Measurements from ENCODE around the gene MKX. TPM values are rescaled to one million over a fixed set of nuclear protein-coding genes. Genes with fewer than 3 reads are reported as not detected.

The MKX gene
- total RNA-seq, 4 donors from 2014 or later = 0.84 to 1.3 (median 1.1) TPM

DNA sequence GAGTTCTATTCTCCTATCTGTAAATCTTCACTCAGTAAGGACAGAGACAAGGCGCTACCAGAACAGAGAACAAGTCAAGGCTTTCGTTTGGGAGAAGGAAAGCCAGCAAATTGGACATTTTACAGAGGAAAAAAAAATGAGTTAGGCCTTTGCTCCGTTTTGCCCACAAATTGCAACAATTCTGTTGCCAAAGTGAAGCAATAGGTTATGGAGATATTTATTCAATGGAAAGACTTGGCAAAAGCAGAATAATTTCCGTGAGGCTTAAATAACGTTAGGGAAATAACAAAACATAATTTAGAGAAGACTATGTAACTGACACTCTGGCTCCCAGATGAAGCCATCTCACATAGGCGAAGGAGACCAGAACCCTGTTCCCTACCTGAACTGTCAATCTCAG is 67.5 kb downstream of the MKX start:
- intact Hi-C loops (cut with DNase I; ENCODE audit: low total_unique reads) = no loop called here
- DNase-seq (ENCODE audit: low spot score in 2 of 2) = no peak
- TF ChIP-seq POLR2A (IDR thresholded peaks at IDR 0.05) = no peak
- TF ChIP-seq, protein P1, sequence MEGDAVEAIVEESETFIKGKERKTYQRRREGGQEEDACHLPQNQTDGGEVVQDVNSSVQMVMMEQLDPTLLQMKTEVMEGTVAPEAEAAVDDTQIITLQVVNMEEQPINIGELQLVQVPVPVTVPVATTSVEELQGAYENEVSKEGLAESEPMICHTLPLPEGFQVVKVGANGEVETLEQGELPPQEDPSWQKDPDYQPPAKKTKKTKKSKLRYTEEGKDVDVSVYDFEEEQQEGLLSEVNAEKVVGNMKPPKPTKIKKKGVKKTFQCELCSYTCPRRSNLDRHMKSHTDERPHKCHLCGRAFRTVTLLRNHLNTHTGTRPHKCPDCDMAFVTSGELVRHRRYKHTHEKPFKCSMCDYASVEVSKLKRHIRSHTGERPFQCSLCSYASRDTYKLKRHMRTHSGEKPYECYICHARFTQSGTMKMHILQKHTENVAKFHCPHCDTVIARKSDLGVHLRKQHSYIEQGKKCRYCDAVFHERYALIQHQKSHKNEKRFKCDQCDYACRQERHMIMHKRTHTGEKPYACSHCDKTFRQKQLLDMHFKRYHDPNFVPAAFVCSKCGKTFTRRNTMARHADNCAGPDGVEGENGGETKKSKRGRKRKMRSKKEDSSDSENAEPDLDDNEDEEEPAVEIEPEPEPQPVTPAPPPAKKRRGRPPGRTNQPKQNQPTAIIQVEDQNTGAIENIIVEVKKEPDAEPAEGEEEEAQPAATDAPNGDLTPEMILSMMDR (IDR thresholded peaks at IDR 0.05) = no peak
- H3K4me3 ChIP-seq (ENCODE audit: low read depth, poor library complexity, severe bottlenecking) = no peak overlapping the region
- 64 to 69% methylated on average over 6 of the region's 6 CpGs for WGBS, 2 donors

DNA sequence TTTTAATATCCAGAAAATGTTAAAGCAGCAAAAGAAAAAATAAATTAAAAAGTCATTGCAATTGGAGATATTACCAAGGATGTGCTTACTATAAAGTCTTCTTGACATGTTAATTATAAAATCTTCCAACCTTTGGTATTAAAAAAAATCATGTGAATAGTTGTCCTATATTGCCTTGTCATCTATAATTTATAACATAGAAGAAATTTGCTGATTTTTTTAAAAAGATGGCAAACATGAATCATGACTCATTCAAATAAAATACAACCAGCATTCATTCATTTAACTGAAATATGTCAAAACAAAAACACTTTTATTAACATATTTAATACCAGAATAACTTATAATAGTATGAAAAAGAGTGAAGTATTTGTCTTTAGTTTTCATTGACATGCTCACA is 72.6 kb downstream of the MKX start:
- H3K4me3 ChIP-seq (ENCODE audit: low read depth, poor library complexity, severe bottlenecking) = no peak overlapping the region
- TF ChIP-seq POLR2A (IDR thresholded peaks at IDR 0.05) = no peak
- no peak for DNase-seq (ENCODE audit: low spot score in 2 of 2)
- intact Hi-C loops (cut with DNase I; ENCODE audit: low total_unique reads) = no loop called here

DNA sequence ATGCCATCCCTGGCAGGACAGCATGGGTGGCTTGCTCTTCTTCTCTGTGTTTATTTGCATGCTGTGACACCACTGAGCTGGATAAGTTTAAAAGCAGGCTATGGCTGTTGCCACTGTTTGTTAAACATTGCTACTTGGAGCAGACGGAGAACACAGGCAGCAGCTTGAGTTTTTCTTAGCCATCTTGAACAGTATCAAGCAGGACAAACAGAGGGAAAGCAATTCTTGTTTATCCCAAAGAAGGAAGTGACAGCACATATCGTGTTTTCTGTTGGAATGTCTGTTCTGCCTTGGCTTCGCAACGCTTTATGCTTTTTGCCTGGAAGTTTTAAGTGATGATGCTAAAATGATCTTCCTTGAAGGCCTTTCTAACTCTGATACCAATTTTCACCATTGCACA is 73.8 kb downstream of the MKX start:
- no peak overlapping the region for H3K4me3 ChIP-seq (ENCODE audit: low read depth, poor library complexity, severe bottlenecking)
- DNase-seq (ENCODE audit: low spot score in 2 of 2) = no peak
- WGBS, 2 donors = 82 to 94% methylated on average over 4 of the region's 4 CpGs
- no peak for TF ChIP-seq POLR2A (IDR thresholded peaks at IDR 0.05)
- TF ChIP-seq, protein P1 (IDR thresholded peaks at IDR 0.05) = no peak
- intact Hi-C loops (cut with DNase I; ENCODE audit: low total_unique reads) = no loop called here

DNA sequence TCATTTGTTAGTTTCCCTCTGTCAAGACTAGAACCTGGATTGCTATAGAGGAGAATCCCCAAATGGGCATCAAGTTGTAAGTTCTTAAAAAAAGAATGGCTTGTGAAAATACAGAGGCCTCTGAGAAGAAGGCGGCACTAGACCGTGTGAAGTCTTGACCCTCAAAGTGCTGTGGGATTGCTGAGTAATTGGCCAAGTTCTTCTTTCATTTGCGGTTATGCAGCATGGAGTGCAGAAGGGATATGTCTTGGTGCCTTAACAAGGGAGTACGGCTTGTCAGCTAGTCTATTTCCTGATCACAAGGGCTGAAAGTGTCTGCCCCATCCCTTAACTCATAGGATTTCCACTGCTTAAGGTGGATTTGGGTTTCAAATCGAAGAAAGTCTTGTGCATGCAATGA is 81.2 kb downstream of the MKX start:
- no peak overlapping the region for H3K4me3 ChIP-seq (ENCODE audit: low read depth, poor library complexity, severe bottlenecking)
- intact Hi-C loops (cut with DNase I; ENCODE audit: low total_unique reads) = no loop called here
- no peak for DNase-seq (ENCODE audit: low spot score in 2 of 2)
- 78 to 90% methylated on average over 5 of the region's 5 CpGs for WGBS, 2 donors
- TF ChIP-seq POLR2A (IDR thresholded peaks at IDR 0.05) = no peak
- TF ChIP-seq, protein P1 (IDR thresholded peaks at IDR 0.05) = no peak

DNA sequence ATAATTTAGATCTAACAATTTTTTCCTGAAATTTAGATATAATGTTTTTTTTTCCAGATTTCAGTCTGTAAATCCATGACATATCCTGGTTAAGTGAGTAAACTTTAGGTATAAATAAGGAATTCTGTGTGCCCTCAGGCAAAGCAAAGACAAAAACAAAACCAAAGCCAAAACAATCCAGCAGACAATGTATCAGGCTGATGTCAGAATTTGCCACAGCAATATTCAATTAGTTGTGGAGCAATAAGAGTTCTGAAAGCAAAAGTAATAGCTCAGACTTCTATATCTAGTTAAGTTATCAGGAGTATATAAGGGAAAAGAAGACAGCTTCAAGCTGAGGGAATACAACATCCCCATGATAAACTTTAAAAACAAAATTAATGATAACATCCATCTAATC is 82.0 kb downstream of the MKX start:
- no peak for TF ChIP-seq POLR2A (IDR thresholded peaks at IDR 0.05)
- TF ChIP-seq, protein P1 (IDR thresholded peaks at IDR 0.05) = no peak
- intact Hi-C loops (cut with DNase I; ENCODE audit: low total_unique reads) = no loop called here
- H3K4me3 ChIP-seq (ENCODE audit: low read depth, poor library complexity, severe bottlenecking) = no peak overlapping the region
- DNase-seq (ENCODE audit: low spot score in 2 of 2) = no peak

DNA sequence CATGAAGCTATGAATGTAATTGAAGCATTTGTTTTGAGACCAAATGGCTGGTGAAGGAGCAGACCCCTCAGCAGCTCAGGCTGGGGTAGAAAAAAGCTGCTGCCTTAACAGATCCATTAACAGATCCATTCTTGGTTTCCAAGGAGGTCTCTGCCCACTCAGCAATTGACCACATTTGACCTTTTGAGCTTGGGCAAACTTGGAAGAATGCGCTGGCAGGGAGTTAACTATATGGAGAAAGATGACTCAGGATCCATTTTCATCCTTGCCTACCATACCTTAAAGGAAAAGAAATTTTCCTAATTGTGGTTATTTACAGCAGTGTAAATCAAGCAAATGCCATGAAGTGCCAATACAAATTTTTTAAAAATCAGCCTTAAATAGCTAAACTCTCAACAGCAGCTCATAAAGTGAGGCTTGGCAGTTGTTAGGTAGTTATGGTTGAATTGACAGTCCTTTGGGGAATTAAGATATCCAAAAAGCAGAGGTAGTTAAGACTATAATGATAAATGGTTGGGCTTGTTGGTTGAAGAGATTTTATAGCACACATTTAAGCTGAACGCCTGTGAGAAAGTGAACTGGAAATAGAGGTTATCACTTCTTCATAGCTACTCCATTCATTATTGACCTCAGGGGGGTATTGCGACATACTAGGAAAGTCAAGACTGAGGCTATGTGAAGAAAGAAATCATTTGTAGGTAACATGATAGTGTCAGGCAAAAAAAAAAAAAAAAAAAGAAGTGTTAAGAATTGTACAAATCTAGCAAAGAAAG is 83.9 kb downstream of the MKX start:
- TF ChIP-seq, protein P1 (IDR thresholded peaks at IDR 0.05) = no peak
- no peak for TF ChIP-seq POLR2A (IDR thresholded peaks at IDR 0.05)
- WGBS, 2 donors = 75 to 84% methylated on average over 3 of the region's 3 CpGs
- intact Hi-C loops (cut with DNase I; ENCODE audit: low total_unique reads) = no loop called here
- DNase-seq (ENCODE audit: low spot score in 2 of 2) = no peak
- H3K4me3 ChIP-seq (ENCODE audit: low read depth, poor library complexity, severe bottlenecking) = no peak overlapping the region

Measured in lower leg skin (tissue), 4 donors.